T-cell (primary cell): ENCODE results near the gene ROPN1L. TPM values are rescaled to one million over a fixed set of nuclear protein-coding genes. Genes with fewer than 3 reads are reported as not detected.
"Not testable (repeated sequence)": the region's sequence is repeated elsewhere in the genome, so short reads cannot be mapped to it uniquely, and the experiment has no call there.

Experiments used
- ATAC-seq, 4 experiments: fragments of 200-7000 bp in 3 of 4; fragments of 150-1000 bp in 1 of 4; cut with Tn5 transposase; replicated peaks in 1 of 4; 1 replicate in 3 of 4; 2 replicates in 1 of 4; pipeline ENCODE4 v1.10.0; 2021; ENCODE audit warnings: moderate library complexity in 3 of 4, mild to moderate bottlenecking in 2 of 4, moderate number of reproducible peaks in 1 of 4
- CTCF ChIA-PET, 2 donors: fragments of 300-600 bp; sonication (Branson Sonifier 250); formaldehyde crosslinking; loops; one replicate each; lab custom pipeline; 2022; ENCODE audit warnings: antibody characterized with exemption in 2 of 2; lab: Charles Lee
- POLR2A ChIA-PET, 2 donors: fragments of 300-600 bp; sonication (Branson Sonifier 250); formaldehyde crosslinking; loops; one replicate each; lab custom pipeline; 2022; ENCODE audit warnings: antibody characterized with exemption in 2 of 2; lab: Charles Lee
- DNase-seq, 35 experiments: peaks; one replicate each; pipeline versions ENCODE4 v3.0.0 to v3.0.0-alpha.2; 2013 to 2023
- H3K27ac ChIP-seq: one replicate; pipeline ENCODE4 v1.5.1; 2013; ENCODE audit warnings: low read length
- H3K27me3 ChIP-seq, 2 experiments: replicated peaks in 1 of 2; 1 replicate in 1 of 2; 2 replicates in 1 of 2; pipeline versions ENCODE4 v1.6.1 to v1.7.0; 2013; ENCODE audit warnings: low read length in 1 of 2, mixed read lengths in 1 of 2; ENCODE audit not compliant: control insufficient read depth in 2 of 2, insufficient read depth in 2 of 2; ENCODE audit errors: extremely low read depth in 1 of 2
- H3K36me3 ChIP-seq, 2 donors: 1 replicate in 1 of 2; 2 replicates in 1 of 2; pipeline versions ENCODE4 v1.6.1 to v1.7.0; 2013; ENCODE audit warnings: low read length in 1 of 2; ENCODE audit not compliant: control insufficient read depth in 2 of 2, insufficient read depth in 1 of 2; ENCODE audit errors: extremely low read depth in 1 of 2
- H3K4me1 ChIP-seq, 2 experiments: 1 replicate in 1 of 2; 2 replicates in 1 of 2; pipeline versions ENCODE4 v1.6.1 to v1.7.0; 2013; ENCODE audit warnings: low read length in 2 of 2, mixed read lengths in 1 of 2; ENCODE audit not compliant: insufficient read depth in 2 of 2, control insufficient read depth in 1 of 2; ENCODE audit errors: extremely low read depth in 1 of 2
- H3K4me3 ChIP-seq, 2 donors: 1 replicate in 1 of 2; 2 replicates in 1 of 2; pipeline versions ENCODE4 v1.5.1 to v1.7.0; 2013; ENCODE audit warnings: mild to moderate bottlenecking in 2 of 2, low read length in 1 of 2, moderate library complexity in 1 of 2; ENCODE audit not compliant: control insufficient read depth in 1 of 2; ENCODE audit errors: extremely low read depth in 1 of 2
- H3K9me3 ChIP-seq: 2 replicates; pipeline ENCODE4 v1.7.0; 2013
- H3K27ac Mint-ChIP-seq, 2 donors: one replicate each; pipeline ENCODE4 v1.8.0; 2020 to 2021; ENCODE audit warnings: mild to moderate bottlenecking in 2 of 2, mixed read lengths in 2 of 2
- H3K27me3 Mint-ChIP-seq, 2 donors: one replicate each; pipeline ENCODE4 v1.8.0; 2021 to 2022; ENCODE audit warnings: mixed read lengths in 2 of 2
- H3K36me3 Mint-ChIP-seq: one replicate; pipeline ENCODE4 v1.8.0; 2021; ENCODE audit warnings: mixed read lengths
- H3K4me1 Mint-ChIP-seq, 3 donors: one replicate each; pipeline ENCODE4 v1.8.0; 2020 to 2022; ENCODE audit warnings: mixed read lengths in 3 of 3, mild to moderate bottlenecking in 1 of 3
- H3K4me3 Mint-ChIP-seq, 3 donors: one replicate each; pipeline ENCODE4 v1.8.0; 2020 to 2022; ENCODE audit warnings: mild to moderate bottlenecking in 3 of 3, mixed read lengths in 3 of 3, moderate library complexity in 3 of 3
- H3K9me3 Mint-ChIP-seq, 3 donors: one replicate each; pipeline ENCODE4 v1.8.0; 2020 to 2022; ENCODE audit warnings: mixed read lengths in 3 of 3
- WGBS: methylation state at CpG from one replicate; pipeline ENCODE4 v1.1.5; 2013; ENCODE audit warnings: missing lambda C conversion rate; ENCODE audit not compliant: insufficient coverage; 5-methylcytosine and 5-hydroxymethylcytosine counted together
- total RNA-seq, 35 experiments: library from RNA in 6 of 35; stranded (reverse) in 6 of 35; fragments of 120-200 nt in 1 of 35; gene quantifications; one replicate each; pipeline versions ENCODE4 v1.2.1 to v1.2.4 and lab custom pipeline; 2013 to 2026

Gene ROPN1L
- total RNA-seq, 5 donors from 2014 or later (not counting 1 experiment from before 2014, with no cell fraction given) = 0.61 to 1.5 (median 0.95) TPM

DNA sequence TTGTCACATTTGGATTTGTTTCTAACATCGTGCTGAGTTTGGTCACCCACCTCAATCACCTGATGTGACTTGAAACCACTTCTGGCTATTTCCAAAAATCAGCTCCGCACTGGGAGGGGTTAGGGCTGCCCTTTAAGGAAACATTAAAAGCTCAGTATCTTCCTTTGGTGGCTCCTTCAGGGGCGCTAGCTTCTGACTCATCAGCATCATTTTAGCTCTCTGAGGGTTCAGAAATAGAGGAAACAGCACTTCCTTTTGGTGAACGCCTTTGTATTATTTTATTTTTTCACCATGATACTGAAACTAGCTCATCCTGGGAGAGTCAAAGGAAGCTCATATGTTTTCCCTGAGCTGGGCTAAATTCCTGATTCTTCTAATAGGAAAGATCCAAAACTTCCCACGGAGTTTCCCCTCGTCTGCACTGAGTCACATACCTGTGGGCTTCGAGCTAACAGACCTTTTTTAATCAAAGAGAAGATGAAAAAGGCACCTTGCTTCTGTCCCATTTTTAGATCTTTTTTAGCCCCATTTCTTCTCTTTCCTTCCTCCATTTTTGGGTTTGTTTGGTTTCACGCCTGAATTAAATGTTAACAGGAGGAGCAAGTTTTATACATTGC lies 48.2 kb downstream of the ROPN1L start:
- H3K9me3 ChIP-seq = no peaks in the 10 kb centered on the region
- H3K9me3 Mint-ChIP-seq = peaks cover 5 to 11% (median 8%) of the 10 kb centered on the region in 3 donors
- POLR2A ChIA-PET = interaction anchor here in 1 of 2 donors (0.8 kb wide), 1 partner anchor 1022 kb away, joined by 3 read pairs; no protein-coding TSS in a partner anchor
- peaks cover 0 to 23% of the 10 kb centered on the region in 2 experiments for H3K4me1 ChIP-seq
- CTCF ChIA-PET = interaction anchor here in 1 of 2 donors (0.6 to 0.9 kb wide), 2 partner anchors 25 to 138 kb away, joined by 3 to 4 read pairs; no protein-coding TSS in a partner anchor
- DNase-seq (peak in 3 of 35 experiments; percentile 5 to 20 (median 11)), ATAC-seq (peak; percentile 46 to 89 (median 77))
- H3K27ac ChIP-seq = peak overlapping the region; percentile 29
- H3K4me3 Mint-ChIP-seq = peak overlapping the region in 1 of 3 donors; percentile 16
- no peaks in the 10 kb centered on the region for H3K27me3 Mint-ChIP-seq
- peaks cover 0 to 10% of the 10 kb centered on the region in 2 experiments for H3K27me3 ChIP-seq
- peaks cover 4% of the 10 kb centered on the region for H3K36me3 Mint-ChIP-seq
- no peak overlapping the region for H3K4me3 ChIP-seq
- H3K36me3 ChIP-seq = no peaks in the 10 kb centered on the region
- WGBS = 0% methylated on average over 2 of the region's 8 CpGs
- H3K4me1 Mint-ChIP-seq = peaks cover 16 to 28% (median 17%) of the 10 kb centered on the region in 3 donors
- peak overlapping the region; percentile 37 to 71 for H3K27ac Mint-ChIP-seq

DNA sequence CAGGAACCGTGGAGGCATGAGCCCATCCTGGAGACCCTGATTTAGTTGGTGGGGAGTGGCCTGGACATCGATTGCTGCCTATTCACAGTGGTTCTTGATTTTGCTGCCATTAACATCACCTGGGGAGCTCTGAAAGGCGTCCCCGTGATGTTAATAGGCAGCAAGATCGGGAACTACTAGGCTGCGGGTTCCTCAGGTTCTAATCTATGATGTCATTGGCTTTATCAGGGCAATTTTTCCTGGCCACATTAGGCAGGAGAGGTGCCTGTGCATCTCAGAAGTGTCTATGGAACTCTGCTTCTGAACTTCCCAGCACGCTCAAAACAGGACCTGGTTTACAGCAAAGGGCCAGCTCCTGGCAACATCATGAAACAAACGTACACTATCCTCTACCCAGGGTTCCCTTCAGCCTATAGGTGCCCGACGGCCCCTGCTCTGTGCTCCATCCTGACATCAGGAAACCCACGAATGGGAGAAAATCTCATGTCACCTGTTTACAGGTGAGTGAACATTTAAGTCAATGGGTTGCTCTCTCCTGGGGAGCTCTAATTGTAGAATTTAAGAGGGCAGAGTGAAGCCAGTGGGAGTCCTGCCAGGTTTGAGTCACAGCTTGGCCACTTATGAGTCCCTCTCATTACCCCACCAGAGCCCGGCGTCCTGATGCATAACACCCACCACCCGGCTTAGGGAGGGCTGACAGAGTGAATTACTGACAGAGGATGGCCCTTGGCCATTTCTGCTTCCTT lies 49.4 kb downstream of the ROPN1L start:
- Mint-ChIP-seq H3K4me1 (peaks cover 14 to 26% (median 16%) of the 10 kb centered on the region in 3 donors), H3K9me3 (peaks cover 5 to 14% (median 11%) of the 10 kb centered on the region in 3 donors), H3K27ac (no peak overlapping the region), H3K27me3 (no peaks in the 10 kb centered on the region), H3K36me3 (peaks cover 7% of the 10 kb centered on the region), H3K4me3 (no peak overlapping the region)
- 84% methylated on average over 7 of the region's 14 CpGs for WGBS
- Histone ChIP-seq H3K9me3 (no peaks in the 10 kb centered on the region), H3K4me3 (no peak overlapping the region), H3K4me1 (peaks cover 0 to 20% of the 10 kb centered on the region in 2 experiments), H3K27ac (no peak overlapping the region), H3K27me3 (peaks cover 0 to 10% of the 10 kb centered on the region in 2 experiments), H3K36me3 (no peaks in the 10 kb centered on the region)
- ATAC-seq (no peak), DNase-seq (no peak)
- POLR2A ChIA-PET = interaction anchor here in 1 of 2 donors (0.8 kb wide), 1 partner anchor 1023 kb away, joined by 3 read pairs; no protein-coding TSS in a partner anchor
- CTCF ChIA-PET = no interaction called here

DNA sequence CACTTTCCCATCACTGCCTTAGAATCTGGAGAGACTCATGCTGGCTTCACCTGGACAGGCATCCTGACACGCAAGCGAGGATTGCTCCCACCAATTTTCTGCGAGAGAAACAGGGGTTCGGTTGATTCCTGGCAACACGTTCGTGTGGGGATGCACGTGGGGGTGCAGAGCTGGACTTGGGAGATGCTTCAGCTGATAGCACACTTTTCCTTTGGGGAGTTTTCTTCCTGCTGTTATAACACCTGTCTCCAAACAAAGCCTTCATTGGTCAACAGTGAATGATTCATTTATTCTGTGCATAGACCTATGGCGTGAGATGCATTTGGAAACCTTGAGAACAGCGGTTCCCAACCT lies 50.0 kb downstream of the ROPN1L start:
- ATAC-seq (no peak), DNase-seq (no peak)
- Mint-ChIP-seq H3K36me3 (peaks cover 7% of the 10 kb centered on the region), H3K27me3 (no peaks in the 10 kb centered on the region), H3K27ac (no peak overlapping the region), H3K4me1 (peaks cover 14 to 26% (median 16%) of the 10 kb centered on the region in 3 donors), H3K4me3 (no peak overlapping the region), H3K9me3 (peaks cover 5 to 14% (median 11%) of the 10 kb centered on the region in 3 donors)
- Histone ChIP-seq H3K27me3 (peaks cover 0 to 10% of the 10 kb centered on the region in 2 experiments), H3K4me1 (peaks cover 0 to 20% of the 10 kb centered on the region in 2 experiments), H3K4me3 (no peak overlapping the region), H3K9me3 (no peaks in the 10 kb centered on the region), H3K27ac (no peak overlapping the region), H3K36me3 (no peaks in the 10 kb centered on the region)
- CTCF ChIA-PET = no interaction called here
- 89% methylated on average over 5 of the region's 9 CpGs for WGBS
- POLR2A ChIA-PET = no interaction called here

DNA sequence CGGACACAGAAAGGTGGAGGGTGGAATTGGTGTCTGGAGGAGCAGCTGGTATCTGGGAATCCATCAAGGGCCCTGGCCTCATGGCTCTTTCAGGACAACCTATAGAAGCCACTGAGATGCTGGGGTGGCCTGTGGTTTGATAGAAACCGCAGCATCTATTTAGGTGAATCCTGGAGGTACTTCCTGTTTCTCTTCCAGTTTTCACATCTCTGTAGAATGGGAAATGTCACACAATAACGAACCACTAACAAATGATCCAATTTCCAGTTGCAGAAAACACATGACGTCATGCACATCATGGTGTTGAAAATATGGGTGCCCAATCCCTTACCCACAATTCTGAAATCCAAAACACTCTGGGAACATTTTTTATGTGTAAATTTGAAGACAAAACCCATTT lies 52.2 kb downstream of the ROPN1L start:
- Histone ChIP-seq H3K4me1 (peaks cover 0 to 20% of the 10 kb centered on the region in 2 experiments), H3K27ac (no peak overlapping the region), H3K36me3 (no peaks in the 10 kb centered on the region), H3K4me3 (no peak overlapping the region), H3K27me3 (peaks cover 0 to 7% of the 10 kb centered on the region in 2 experiments), H3K9me3 (no peaks in the 10 kb centered on the region)
- DNase-seq (no peak), ATAC-seq (no peak)
- H3K27me3 Mint-ChIP-seq = no peaks in the 10 kb centered on the region
- no peak overlapping the region for H3K4me3 Mint-ChIP-seq
- peaks cover 5 to 14% (median 11%) of the 10 kb centered on the region in 3 donors for H3K9me3 Mint-ChIP-seq
- WGBS = no CpG with 5 or more reads among the region's 4 CpGs
- no peak overlapping the region for H3K27ac Mint-ChIP-seq
- CTCF ChIA-PET = no interaction called here
- POLR2A ChIA-PET = no interaction called here
- H3K4me1 Mint-ChIP-seq = peaks cover 13 to 23% (median 13%) of the 10 kb centered on the region in 3 donors
- H3K36me3 Mint-ChIP-seq = peaks cover 7% of the 10 kb centered on the region

DNA sequence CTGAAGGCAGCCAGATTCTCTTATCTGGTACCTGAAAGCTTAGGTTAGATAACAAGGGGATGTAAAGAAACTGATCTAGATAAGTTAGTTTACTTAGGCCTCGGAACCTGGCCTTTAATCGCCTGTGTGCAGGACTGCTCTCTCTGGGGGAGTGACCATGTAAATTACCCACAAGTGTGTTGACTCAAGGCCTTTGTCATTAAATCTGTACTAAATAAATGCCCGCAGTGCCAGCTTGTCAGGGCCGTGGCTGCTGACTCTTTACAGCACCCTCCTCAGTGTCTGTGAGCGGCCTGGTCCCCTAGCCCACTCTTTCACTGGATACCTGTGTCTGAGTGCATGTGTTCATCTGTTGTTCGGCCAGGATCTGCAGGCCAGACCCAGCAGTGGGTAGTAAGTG lies 52.8 kb downstream of the ROPN1L start:
- H3K27ac Mint-ChIP-seq, H3K36me3 ChIP-seq, H3K27ac ChIP-seq, DNase-seq, CTCF ChIA-PET, H3K27me3 Mint-ChIP-seq, H3K4me3 ChIP-seq, ATAC-seq, H3K9me3 ChIP-seq, POLR2A ChIA-PET, H3K4me3 Mint-ChIP-seq, H3K36me3 Mint-ChIP-seq: not testable (repeated sequence)
- peaks cover 0 to 12% of the 10 kb centered on the region in 2 experiments for H3K27me3 ChIP-seq
- peaks cover 9 to 19% (median 11%) of the 10 kb centered on the region in 3 donors for H3K4me1 Mint-ChIP-seq
- H3K4me1 ChIP-seq = peaks cover 0 to 16% of the 10 kb centered on the region in 2 experiments
- WGBS = 92% methylated on average over 5 of the region's 6 CpGs
- peaks cover 5 to 14% (median 11%) of the 10 kb centered on the region in 3 donors for H3K9me3 Mint-ChIP-seq

GRCh38 chr5:10497554-10497953 lies 55.9 kb downstream of the ROPN1L start:
- no peak overlapping the region for H3K27ac Mint-ChIP-seq
- Histone ChIP-seq H3K9me3 (no peaks in the 10 kb centered on the region), H3K4me3 (no peak overlapping the region), H3K36me3 (no peaks in the 10 kb centered on the region), H3K27me3 (peaks cover 0 to 9% of the 10 kb centered on the region in 2 experiments), H3K27ac (no peak overlapping the region), H3K4me1 (peaks cover 0 to 1% of the 10 kb centered on the region in 2 experiments)
- H3K27me3 Mint-ChIP-seq = no peaks in the 10 kb centered on the region
- ChIA-PET CTCF (no interaction called here), POLR2A (no interaction called here)
- no peak overlapping the region for H3K4me3 Mint-ChIP-seq
- peaks cover 0 to under 1% (median 0%) of the 10 kb centered on the region in 3 donors for H3K4me1 Mint-ChIP-seq
- no CpG with 5 or more reads among the region's 5 CpGs for WGBS
- DNase-seq (no peak), ATAC-seq (no peak)
- peaks cover 5 to 14% (median 11%) of the 10 kb centered on the region in 3 donors for H3K9me3 Mint-ChIP-seq
- H3K36me3 Mint-ChIP-seq = peaks cover 7% of the 10 kb centered on the region
